Activated CD8-positive, alpha-beta memory T cell treated with anti-CD3 and anti-CD28 coated beads, Interleukin-2, amount 50 U/mL, for 4 hours (primary cell): ENCODE measurements around the gene WNK4.

Experiments used
- DNase-seq: peaks from one replicate; pipeline ENCODE4 v3.0.0-alpha.2; 2020

Gene WNK4

DNA sequence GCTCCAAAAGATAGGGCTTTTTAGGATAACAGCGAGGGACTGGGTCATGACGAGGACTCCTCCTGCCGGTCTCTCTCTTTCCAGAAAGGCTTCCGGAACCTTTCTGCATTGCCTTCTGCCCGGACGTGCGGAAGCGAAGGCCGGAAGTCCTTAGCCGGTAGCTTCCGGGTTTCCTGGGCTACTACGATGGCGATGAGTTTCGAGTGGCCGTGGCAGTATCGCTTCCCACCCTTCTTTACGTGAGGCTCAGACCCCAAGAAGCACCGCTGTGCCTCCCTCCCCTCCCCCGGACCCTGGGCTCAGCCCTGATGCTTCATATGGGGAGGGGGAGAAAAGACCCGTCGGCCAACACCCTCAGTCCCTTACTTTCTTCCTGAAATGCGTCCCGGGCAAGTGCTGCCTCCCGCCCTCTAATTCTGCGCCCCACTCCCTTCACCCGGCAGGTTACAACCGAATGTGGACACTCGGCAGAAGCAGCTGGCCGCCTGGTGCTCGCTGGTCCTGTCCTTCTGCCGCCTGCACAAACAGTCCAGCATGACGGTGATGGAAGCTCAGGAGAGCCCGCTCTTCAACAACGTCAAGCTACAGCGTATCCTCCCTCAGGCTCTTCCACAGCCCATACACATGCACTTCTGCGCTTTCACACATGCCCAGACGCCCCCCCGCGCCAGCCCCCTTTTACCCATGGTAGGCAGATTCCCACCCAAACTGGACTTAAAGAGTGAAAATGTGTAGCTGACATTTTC is 6.9 kb upstream of the WNK4 start, which contains the start of gene VPS25:
TSS of gene VPS25 (plus strand) at position 160 of the 746 bp plus-strand sequence. CDS start at position 187, 27 bp downstream.
- peak; percentile 71 for DNase-seq

DNA sequence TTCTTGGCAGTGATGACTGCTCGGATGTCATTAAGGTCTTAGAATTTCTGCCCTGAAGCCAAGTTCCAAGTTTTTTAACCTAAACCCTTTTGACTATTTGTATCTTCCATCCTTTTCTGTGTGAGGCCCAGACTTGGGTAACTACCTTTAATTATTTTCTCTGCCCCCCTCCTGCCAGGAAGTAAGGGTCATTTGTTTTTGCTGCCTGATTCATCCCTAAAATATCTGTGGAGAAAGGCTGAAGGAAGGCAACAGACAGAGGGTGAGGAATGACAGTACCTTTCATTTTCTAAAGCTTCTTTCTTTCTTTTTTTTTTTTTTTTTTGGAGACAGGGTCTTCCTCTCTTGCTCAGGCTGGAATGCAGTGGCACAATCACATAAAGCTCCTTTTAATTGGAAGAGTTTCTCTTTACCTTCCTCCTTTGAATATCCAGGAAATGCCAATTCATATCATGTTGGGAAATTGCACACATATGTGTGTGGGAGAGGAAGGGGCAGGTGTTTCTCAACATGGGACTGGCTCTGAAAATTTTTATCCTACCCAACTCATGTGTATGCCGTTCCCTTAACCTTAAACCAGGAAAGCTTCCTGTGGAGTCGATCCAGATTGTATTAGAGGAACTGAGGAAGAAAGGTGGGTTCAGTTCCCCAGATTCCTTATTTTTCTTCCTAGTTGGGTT is 6.2 kb upstream of the WNK4 start:
- no peak for DNase-seq

DNA sequence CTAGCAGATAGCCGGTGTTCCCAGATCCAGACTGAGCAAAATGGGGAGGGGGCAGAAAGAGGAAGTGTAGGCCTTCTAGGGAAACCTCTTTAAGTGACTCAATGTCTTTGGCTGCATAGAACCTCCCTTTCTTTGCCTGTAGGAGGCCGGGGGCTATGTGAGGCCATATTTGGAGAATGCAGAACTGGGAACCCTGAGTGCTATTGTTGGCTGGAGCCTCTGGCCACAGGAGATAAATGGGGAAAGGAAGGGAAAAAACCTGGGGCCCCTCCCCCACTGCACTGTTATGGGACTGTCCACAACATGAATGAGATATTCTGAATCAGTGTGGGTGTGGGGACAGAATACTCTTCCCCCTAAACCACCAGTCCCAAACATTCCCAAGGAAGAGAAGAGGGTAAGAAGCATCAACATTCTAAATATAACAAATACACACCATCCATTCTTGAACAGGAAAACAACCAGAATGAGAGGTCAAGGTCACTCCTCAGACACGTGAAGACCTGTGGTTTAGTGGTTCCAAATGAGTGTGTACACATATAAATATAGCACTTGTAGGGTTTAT is 4.8 kb upstream of the WNK4 start:
- no peak for DNase-seq

DNA sequence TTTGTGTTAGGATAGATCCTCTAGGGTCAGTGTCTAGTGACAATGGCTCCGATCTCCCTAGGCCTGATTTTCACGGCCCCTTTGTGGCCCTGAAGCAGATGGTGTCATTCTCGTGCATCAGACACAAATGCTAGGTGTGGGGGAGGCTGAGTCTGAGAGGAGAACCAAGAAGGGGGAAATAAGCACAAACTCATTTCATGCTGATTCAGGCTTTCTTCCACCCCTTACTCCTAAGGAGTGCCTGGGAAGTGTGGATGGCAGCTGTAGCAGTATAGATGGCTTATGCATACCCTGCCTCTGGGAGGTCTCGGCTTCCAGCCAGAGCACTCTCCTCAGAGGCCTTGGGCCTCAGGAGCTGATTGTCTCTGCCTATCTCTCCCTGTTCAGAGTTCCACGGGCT is 1.8 kb upstream of the WNK4 start:
- no peak for DNase-seq

DNA sequence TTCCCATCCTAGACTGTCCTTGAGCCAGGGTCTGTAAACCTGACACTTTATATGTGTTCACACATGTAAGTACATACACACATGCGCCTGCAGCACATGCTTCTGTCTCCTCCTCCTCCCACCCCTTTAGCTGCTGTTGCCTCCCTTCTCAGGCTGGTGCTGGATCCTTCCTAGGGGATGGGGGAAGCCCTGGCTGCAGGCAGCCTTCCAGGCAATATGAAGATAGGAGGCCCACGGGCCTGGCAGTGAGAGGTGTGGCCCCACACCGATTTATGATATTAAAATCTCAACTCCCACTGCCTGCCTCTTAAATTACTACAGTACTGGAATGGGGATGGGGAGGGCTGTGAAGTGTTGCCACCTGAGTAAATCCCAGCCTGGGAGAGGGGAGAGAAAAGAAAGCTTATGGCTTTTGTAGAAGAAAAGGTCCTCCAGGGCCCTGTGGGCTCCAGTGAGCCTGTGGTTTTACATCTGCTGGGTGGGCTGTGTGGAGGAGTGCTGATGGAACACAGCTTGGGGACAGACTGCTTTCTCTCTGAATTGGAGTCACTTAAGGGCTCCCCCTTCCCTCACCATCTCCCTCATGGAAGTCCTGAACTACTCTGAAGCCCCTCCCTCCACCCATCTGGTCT is 990 bp upstream of the WNK4 start:
- no peak for DNase-seq

DNA sequence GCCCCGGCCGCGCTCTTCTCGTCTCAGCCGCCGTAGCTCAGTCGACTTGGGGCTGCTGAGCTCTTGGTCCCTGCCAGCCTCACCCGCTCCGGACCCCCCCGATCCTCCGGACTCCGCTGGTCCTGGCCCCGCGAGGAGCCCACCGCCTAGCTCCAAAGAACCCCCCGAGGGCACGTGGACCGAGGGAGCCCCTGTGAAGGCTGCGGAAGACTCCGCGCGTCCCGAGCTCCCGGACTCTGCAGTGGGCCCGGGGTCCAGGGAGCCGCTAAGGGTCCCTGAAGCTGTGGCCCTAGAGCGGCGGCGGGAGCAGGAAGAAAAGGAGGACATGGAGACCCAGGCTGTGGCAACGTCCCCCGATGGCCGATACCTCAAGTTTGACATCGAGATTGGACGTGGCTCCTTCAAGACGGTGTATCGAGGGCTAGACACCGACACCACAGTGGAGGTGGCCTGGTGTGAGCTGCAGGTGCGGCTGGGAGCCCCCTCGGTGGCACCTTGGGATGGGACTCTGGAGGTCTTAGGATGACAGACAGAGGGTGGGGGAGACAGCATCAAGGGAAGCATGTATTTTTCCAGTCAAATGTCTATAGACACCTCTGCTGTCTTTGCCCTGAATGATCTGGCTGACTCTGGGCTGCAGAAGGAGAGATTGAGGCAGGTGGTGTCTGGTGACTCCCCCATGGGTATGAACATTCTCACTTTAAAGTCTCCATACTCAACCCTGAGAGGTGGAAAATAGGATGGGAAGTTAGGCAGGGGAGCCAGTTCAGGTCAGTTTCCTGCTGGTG is 635 bp downstream of the WNK4 start:
- no peak for DNase-seq

DNA sequence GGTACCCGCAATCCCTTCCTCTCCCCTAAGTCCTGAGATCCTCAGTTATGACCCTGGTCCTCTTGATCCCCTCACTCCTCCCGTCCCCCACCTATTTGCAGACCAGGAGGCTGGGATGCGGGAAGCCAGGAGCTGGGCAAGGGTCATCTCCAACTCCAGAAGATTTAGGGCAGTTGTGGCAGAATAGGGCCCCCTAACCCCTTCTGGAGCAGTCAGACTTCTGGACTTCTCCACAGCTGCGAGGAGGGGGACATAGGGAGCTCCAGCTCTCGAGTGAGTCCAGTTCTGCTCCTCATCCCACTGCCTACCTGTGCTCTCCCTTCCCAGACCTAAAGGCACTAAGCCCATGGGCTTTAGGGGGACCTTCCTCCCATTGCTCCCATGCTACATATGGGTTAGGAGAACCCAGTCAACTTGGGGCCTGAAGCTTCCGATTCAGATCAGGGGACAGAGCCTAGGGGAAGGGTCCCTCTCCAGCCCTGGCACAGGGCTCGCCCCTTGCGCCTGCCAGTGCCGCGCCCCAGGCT is 1.3 kb downstream of the WNK4 start:
- no peak for DNase-seq

DNA sequence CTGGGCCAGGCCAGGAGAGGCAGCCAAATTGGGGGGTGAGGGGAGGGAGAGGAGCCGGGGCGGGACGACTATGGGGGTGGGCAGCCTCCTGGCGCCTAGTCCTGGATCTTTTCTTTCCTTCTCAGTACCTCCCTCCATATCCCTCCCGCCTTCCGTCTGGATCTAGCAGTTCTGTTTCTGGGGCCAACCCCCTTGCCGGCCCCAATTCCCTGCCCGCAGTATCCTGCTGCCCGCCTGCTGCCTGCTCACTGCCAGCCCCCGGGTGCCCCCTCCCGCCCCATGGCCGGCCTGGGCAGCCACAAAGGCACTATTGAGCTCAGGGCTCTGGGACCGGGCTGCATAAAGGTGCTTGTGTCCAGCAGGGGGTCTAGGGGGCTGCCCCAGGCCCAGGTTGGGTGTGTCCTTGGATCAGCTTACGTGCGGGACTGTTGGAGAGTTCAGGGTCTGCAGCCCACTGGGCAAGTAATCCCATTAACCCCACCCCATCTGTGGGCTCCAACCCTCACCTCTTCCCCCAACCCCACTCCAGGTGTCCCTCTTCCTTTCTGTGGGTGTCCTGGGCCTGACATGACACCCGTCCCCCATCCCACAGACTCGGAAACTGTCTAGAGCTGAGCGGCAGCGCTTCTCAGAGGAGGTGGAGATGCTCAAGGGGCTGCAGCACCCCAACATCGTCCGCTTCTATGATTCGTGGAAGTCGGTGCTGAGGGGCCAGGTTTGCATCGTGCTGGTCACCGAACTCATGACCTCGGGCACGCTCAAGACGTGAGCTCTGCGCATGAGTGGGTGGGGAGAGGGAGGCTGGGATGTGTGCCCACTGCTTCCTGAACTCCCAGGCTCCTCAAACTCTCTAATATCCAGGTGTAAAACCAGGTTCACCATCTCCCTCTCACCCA is 2.0 kb downstream of the WNK4 start:
- no peak for DNase-seq

DNA sequence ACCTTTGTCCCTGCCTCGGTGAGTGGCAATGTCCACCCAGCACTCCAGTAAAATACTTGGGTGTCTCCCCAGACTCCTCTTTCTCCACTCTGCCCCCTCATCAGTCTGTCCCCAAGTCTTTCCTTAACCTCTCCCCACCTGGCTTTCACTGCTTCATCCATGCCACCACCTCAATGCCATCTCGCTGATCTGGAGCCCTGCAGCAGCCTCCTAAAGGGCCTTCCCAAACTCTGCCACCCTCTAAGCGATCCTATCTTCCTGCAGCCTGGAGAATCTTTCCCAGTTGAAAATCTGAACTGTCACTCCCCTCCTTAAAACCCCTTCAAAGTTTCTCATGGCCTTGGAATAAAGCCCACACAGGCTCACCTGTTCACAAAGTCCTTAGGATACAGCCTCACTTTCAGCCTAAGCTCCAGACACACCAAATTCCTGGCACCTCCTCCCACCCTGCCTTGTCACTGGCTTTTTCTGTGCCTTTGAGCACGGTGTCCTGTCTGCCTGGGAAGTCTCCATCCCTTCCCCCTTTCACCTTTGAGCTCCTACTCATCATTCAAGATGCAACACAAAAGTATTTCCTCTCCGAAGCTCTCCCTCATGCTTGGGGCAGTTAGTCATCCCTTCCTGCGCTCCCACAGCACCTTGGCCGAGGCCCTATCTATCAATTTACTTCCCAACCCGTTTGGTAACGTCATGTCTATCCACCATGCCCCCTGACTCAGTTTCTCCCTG is 2.8 kb downstream of the WNK4 start:
- no peak for DNase-seq

DNA sequence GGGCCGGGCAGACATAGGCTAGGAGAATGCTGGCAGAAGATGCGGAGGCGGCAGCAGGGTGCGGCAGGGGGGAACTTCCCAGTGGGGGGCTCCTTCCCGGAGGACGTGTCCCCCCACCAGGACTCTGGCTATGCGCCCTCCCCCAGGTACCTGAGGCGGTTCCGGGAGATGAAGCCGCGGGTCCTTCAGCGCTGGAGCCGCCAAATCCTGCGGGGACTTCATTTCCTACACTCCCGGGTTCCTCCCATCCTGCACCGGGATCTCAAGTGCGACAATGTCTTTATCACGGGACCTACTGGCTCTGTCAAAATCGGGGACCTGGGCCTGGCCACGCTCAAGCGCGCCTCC is 3.4 kb downstream of the WNK4 start:
- no peak for DNase-seq

DNA sequence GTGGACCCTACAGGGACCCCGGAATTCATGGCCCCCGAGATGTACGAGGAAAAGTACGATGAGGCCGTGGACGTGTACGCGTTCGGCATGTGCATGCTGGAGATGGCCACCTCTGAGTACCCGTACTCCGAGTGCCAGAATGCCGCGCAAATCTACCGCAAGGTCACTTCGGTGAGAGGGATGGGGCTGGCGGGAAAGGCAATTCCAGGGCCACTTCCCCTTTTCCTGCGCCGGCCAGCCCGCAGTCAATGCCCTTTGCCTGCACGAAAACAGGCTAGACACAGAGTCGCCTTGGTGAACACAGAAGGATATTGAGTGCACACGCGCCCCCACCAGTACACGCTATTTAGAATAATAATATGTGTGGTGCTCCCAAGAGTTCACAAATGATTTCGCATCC is 4.0 kb downstream of the WNK4 start:
- DNase-seq = no peak

DNA sequence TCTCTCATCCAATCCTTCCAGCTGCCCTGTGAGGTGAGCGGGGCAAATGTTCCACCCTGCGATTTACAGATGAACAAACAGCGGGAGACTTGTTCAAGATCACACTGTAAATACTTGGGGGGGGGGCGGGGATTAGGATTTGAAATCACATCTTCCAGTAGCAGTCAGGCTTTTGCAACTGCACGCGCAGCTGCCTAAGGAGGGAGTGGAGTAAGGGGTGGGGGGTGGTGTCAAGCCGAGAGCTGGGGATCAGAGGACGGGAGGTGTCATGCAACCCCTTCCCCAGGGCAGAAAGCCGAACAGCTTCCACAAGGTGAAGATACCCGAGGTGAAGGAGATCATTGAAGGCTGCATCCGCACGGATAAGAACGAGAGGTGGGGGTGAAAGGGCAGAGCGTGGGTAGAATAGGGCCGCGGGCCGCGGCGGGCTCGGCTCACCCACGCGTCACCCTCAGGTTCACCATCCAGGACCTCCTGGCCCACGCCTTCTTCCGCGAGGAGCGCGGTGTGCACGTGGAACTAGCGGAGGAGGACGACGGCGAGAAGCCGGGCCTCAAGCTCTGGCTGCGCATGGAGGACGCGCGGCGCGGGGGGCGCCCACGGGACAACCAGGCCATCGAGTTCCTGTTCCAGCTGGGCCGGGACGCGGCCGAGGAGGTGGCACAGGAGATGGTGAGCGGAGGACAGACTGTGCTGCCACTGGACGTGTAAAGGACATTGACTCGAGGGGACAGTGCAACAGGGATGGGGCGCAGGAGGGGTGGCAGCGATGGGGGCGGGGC is 4.6 kb downstream of the WNK4 start:
- peak; percentile 36 for DNase-seq

DNA sequence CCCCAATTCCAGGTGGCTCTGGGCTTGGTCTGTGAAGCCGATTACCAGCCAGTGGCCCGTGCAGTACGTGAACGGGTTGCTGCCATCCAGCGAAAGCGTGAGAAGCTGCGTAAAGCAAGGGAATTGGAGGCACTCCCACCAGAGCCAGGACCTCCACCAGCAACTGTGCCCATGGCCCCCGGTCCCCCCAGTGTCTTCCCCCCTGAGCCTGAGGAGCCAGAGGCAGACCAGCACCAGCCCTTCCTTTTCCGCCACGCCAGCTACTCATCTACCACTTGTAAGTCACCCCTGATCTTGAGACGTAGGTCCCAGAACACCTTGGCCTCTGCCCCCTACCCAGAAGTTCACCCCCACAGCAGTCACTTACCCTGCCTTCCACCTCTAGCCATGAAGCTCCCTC is 6.9 kb downstream of the WNK4 start:
- no peak for DNase-seq

DNA sequence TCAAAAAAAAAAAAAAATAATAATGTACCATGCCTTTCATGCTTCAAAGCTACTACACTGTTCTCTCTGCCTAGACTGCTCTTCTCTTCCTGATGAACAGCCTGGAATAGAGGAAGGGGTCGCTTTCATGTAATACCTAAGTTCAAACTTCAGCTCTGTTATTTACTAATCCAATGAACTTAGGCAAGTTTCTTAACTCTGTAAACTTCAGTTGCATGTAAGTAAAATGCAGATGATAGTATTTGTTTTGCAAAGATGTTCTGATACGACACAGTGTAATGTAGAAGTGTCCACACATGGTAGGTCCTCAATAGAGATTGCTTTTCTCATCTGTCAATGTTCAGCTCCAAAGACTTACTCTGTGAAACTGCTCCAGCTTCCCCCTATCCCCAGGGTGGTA is 11.5 kb downstream of the WNK4 start:
- DNase-seq = no peak

DNA sequence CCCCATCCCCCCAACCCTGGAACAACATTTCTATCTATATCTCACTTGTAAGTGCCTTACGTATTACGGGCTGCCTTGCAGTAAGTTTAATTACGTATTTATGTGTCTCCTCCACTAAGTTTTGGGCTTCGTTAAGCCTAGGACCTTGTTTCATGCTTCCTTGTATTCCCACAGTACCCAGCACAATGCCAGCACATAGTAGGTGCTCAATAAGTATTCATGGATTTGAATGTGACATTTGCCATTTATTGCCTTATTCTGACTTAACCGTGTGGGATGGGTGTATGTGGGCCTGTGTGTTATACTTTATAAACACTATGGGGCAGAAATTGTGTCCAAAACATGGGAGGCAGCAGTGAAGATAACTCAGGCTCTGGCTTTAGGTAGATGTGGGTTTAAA is 12.1 kb downstream of the WNK4 start:
- no peak for DNase-seq

DNA sequence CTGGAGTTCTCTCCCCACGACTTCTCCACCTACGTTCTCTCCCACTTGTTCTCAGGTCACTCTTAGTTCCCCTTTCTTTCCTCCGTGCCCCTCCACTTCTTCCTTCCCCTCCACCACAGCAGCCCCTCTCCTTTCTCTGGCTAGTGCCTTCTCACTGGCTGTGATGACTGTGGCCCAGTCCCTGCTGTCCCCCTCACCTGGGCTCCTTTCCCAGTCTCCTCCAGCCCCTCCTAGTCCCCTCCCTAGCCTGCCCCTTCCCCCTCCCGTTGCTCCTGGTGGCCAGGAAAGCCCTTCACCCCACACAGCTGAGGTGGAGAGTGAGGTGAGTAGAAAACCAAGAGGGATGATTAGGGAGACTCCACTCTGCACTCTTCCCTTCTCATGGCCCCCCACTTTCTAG is 14.7 kb downstream of the WNK4 start:
- no peak for DNase-seq

DNA sequence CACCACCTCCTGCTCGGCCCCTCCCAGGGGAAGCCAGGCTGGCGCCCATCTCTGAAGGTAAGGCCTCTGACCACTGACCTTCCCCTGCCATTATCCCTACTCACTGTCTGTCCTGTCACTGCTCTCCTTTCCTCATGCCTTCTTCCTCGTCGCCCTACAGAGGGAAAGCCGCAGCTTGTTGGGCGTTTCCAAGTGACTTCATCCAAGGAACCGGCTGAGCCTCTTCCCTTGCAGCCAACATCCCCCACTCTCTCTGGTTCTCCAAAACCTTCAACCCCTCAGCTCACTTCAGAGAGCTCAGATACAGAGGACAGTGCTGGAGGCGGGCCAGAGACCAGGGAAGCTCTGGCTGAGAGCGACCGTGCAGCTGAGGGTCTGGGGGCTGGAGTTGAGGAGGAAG is 15.1 kb downstream of the WNK4 start:
- no peak for DNase-seq

DNA sequence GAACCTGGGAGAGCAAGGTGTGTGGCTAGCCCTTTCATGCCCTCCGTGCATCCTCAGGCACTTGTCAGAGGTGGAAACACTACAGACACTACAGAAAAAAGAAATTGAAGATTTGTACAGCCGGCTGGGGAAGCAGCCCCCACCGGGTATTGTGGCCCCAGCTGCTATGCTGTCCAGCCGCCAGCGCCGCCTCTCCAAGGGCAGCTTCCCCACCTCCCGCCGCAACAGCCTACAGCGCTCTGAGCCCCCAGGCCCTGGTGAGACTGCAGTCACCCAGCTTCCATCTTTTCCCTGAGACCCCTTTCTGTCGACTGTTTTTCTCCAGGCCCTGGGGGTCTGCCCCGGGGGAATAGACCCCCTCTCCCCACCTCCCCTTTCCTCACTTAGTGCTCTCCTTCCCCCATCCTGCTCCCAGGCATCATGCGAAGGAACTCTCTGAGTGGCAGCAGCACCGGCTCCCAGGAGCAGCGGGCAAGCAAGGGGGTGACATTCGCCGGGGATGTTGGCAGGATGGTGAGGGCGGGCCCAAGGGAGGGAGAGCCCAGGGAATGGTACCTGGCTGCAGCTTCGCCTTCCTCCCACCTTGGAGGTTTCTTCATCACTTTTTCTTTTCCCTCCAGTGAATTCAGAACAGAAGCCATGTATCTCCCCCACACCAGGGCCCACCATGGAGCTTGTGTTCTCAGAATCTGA is 15.8 kb downstream of the WNK4 start:
- DNase-seq = no peak
